MM.1S (cell line): ENCODE results near the gene RNGTT.

Experiments
- DNase-seq: peaks from one replicate; pipeline ENCODE4 v3.0.0-alpha.2; 2015
- H2AFZ ChIP-seq: fragments of 300-600 bp; sonication (generic); 2 replicates; pipeline ENCODE4 v1.6.0; 2016; ENCODE audit warnings: antibody characterized with exemption, low read length
- H3F3A ChIP-seq: fragments of 300-600 bp; sonication (generic); 2 replicates; pipeline ENCODE4 v1.6.1; 2016; ENCODE audit warnings: mild to moderate bottlenecking, antibody characterized with exemption, low read length, moderate library complexity, mixed read lengths; ENCODE audit not compliant: insufficient read depth
- H3K27ac ChIP-seq: fragments of 300-600 bp; sonication (generic); 2 replicates; pipeline ENCODE4 v1.5.1; 2016; ENCODE audit warnings: mild to moderate bottlenecking, low read length
- H3K27me3 ChIP-seq: fragments of 300-600 bp; sonication (generic); replicated peaks from 2 replicates; pipeline ENCODE4 v1.6.0; 2016; ENCODE audit warnings: low read length; ENCODE audit not compliant: insufficient read depth
- H3K36me3 ChIP-seq: fragments of 300-600 bp; sonication (generic); replicated peaks from 2 replicates; pipeline ENCODE4 v1.6.1; 2016; ENCODE audit warnings: mild to moderate bottlenecking, low read length, mixed read lengths; ENCODE audit not compliant: insufficient read depth
- H3K4me1 ChIP-seq: fragments of 300-600 bp; sonication (generic); 2 replicates; pipeline ENCODE4 v1.6.1; 2016; ENCODE audit warnings: low read length, mixed read lengths
- H3K4me2 ChIP-seq: fragments of 300-600 bp; sonication (generic); 2 replicates; pipeline ENCODE4 v1.6.0; 2016; ENCODE audit warnings: low read depth, low read length
- H3K4me3 ChIP-seq: fragments of 300-600 bp; sonication (generic); 2 replicates; pipeline ENCODE4 v1.5.1; 2016; ENCODE audit warnings: low read length, mixed read lengths
- H3K79me2 ChIP-seq: fragments of 300-600 bp; sonication (generic); 2 replicates; pipeline ENCODE4 v1.6.1; 2016; ENCODE audit warnings: mixed run types, low read length, mixed read lengths
- H3K9ac ChIP-seq: fragments of 300-600 bp; sonication (generic); 2 replicates; pipeline ENCODE4 v1.6.1; 2016; ENCODE audit warnings: low read length, mixed read lengths
- H3K9me2 ChIP-seq: fragments of 300-600 bp; sonication (generic); replicated peaks from 2 replicates; pipeline ENCODE4 v1.6.1; 2016; ENCODE audit warnings: mild to moderate bottlenecking, low read length, mixed read lengths; ENCODE audit not compliant: insufficient read depth
- H3K9me3 ChIP-seq: fragments of 300-600 bp; sonication (generic); replicated peaks from 2 replicates; pipeline ENCODE4 v1.6.1; 2016; ENCODE audit warnings: mild to moderate bottlenecking, low read length, mixed read lengths; ENCODE audit not compliant: insufficient read depth
- H4K20me1 ChIP-seq: fragments of 300-600 bp; sonication (generic); 2 replicates; pipeline ENCODE4 v1.6.1; 2016; ENCODE audit warnings: mild to moderate bottlenecking, low read length, moderate library complexity, mixed read lengths; ENCODE audit not compliant: insufficient read depth
- CTCF ChIP-seq: fragments of 300-600 bp; sonication (generic); IDR thresholded peaks from 2 replicates; pipeline ENCODE4 v1.5.1; 2016; ENCODE audit warnings: antibody characterized with exemption, low read length, mixed read lengths
- EZH2 ChIP-seq: fragments of 300-600 bp; sonication (generic); optimal IDR thresholded peaks from 2 replicates; pipeline ENCODE3; 2017; ENCODE audit warnings: low read depth, mild to moderate bottlenecking, antibody characterized with exemption, low read length, mixed read lengths
- EZH2phosphoT487 ChIP-seq: fragments of 300-600 bp; sonication (generic); IDR thresholded peaks from 2 replicates; pipeline ENCODE4 v1.6.1; 2018; ENCODE audit warnings: antibody characterized with exemption, low read length

RNGTT gene

DNA sequence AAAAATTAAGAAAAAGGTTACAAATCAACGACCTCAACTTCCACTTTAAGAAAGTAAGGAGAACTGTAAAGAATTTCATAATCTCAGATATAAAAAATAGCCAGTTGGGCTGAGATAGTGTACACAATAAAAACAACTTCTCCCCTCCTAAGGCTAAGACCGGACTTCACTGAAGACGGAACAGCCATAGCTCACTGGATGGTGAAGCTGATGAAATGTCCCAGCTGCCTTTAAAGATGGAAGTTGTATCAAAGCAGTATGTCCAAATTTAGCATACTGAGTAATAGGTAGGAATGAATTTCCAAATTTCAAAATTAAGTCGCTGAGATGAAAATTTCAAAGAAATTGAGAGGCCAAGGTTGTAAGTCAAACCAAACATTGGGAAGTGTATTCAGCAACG lies 153.3 kb downstream of the RNGTT start:
- Histone ChIP-seq H3K27me3 (no peaks in the 10 kb centered on the region), H3K27ac (no peak overlapping the region), H3K4me1 (no peaks in the 10 kb centered on the region), H3K36me3 (no peaks in the 10 kb centered on the region), H3K9me3 (no peaks in the 10 kb centered on the region), H4K20me1 (no peaks in the 10 kb centered on the region), H2AFZ (no peak overlapping the region), H3K9ac (no peak overlapping the region), H3K4me3 (no peak overlapping the region), H3F3A (no peaks in the 10 kb centered on the region), H3K79me2 (no peaks in the 10 kb centered on the region), H3K9me2 (no peaks in the 10 kb centered on the region), H3K4me2 (no peak overlapping the region)
- TF ChIP-seq CTCF (no peak), EZH2phosphoT487 (no peak), EZH2 (no peak)
- no peak for DNase-seq

DNA sequence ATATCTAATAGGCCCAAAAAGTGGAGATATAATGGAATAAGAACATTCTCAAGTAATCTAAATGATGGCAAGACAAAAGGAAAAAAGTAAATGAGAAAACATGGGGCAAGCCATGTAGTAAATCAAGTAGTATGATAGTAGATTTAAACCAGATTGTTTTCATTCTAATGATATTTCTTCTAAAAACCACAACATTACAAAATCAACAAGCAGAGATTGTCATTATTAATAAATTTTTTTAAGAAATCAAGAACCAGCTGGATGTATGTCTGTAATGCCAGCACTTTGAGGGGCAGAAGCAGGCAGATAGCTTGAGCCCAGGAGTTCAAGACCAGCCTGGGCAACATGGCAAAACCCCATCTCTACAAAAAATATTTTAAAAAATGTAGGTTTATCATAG lies 155.0 kb downstream of the RNGTT start:
- Histone ChIP-seq H3K4me2 (no peak overlapping the region), H3K27me3 (no peaks in the 10 kb centered on the region), H3K79me2 (no peaks in the 10 kb centered on the region), H3K4me1 (no peaks in the 10 kb centered on the region), H3K27ac (no peak overlapping the region), H3F3A (no peaks in the 10 kb centered on the region), H3K9ac (no peak overlapping the region), H3K9me2 (no peaks in the 10 kb centered on the region), H3K4me3 (no peak overlapping the region), H3K36me3 (no peaks in the 10 kb centered on the region), H4K20me1 (no peaks in the 10 kb centered on the region), H2AFZ (no peak overlapping the region), H3K9me3 (no peaks in the 10 kb centered on the region)
- TF ChIP-seq CTCF, result no peak
- no peak for TF ChIP-seq EZH2
- TF ChIP-seq EZH2phosphoT487, result no peak
- DNase-seq, result no peak

DNA sequence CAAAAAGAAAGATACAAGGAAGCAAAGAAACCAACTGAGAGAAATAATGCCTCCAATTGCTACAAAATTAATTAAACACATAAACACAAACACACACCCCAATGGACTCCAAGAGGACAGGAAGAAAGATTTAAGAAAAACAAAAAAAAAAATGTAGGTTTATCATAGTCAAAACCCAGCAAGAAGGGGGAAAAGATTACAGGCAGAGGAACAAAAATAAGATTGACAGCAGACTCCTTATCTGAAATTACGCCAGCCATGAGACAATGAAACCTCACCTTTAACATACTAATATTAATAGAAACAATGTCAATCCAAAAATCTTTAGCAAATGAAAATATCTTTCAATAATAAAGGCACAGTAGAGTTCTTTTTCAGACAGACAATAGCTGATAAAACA lies 155.8 kb downstream of the RNGTT start:
- no peak overlapping the region for H3K4me3 ChIP-seq
- H3F3A ChIP-seq, result no peaks in the 10 kb centered on the region
- H3K36me3 ChIP-seq, result no peaks in the 10 kb centered on the region
- H3K4me2 ChIP-seq, result no peak overlapping the region
- no peak overlapping the region for H2AFZ ChIP-seq
- H4K20me1 ChIP-seq, result no peaks in the 10 kb centered on the region
- H3K9me2 ChIP-seq, result no peaks in the 10 kb centered on the region
- H3K4me1 ChIP-seq, result no peaks in the 10 kb centered on the region
- no peak for TF ChIP-seq CTCF
- TF ChIP-seq EZH2, result no peak
- no peak for TF ChIP-seq EZH2phosphoT487
- H3K9ac ChIP-seq, result no peak overlapping the region
- H3K9me3 ChIP-seq, result no peaks in the 10 kb centered on the region
- no peaks in the 10 kb centered on the region for H3K27me3 ChIP-seq
- no peaks in the 10 kb centered on the region for H3K79me2 ChIP-seq
- no peak overlapping the region for H3K27ac ChIP-seq
- no peak for DNase-seq

- Histone ChIP-seq H3K4me2 (no peak overlapping the region), H3K4me3 (no peak overlapping the region), H3K27ac (no peak overlapping the region), H3K4me1 (no peaks in the 10 kb centered on the region), H3K27me3 (no peaks in the 10 kb centered on the region), H3K9me2 (no peaks in the 10 kb centered on the region), H4K20me1 (no peaks in the 10 kb centered on the region), H3K9ac (no peak overlapping the region), H3K36me3 (no peaks in the 10 kb centered on the region), H2AFZ (no peak overlapping the region), H3K79me2 (no peaks in the 10 kb centered on the region), H3F3A (no peaks in the 10 kb centered on the region), H3K9me3 (no peaks in the 10 kb centered on the region)
- no peak for TF ChIP-seq EZH2
- TF ChIP-seq EZH2phosphoT487, result no peak
- no peak for TF ChIP-seq CTCF
- no peak for DNase-seq
These were observed 156.7 kb downstream of the RNGTT start for GRCh38 chr6:88806728-88807127.
